ENCODE measurements around the gene DYNC2H1. TPM values are rescaled to one million over a fixed set of nuclear protein-coding genes. Genes with fewer than 3 reads are reported as not detected.

Gene DYNC2H1
- total RNA-seq, 2 donors from 2014 or later: 2.1 to 2.8 TPM

DNA sequence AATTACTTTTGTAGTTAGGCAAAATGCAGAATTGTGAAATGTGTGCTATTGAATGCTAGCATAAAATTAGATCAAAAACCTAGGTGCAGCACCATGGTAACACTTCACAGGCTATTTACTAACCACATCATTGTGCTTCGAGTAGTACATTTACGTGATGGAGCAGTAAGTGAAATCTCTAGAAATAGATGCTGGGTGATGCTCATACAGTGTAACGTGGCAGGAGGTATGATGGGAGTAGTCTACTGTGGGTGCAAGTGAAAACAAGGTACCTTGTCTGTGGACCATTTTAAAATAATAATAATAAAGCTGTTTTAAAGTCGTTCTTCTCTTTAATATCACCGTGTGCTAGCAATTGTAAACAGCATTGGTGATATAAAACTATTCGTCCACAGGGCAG is 132.3 kb downstream of the DYNC2H1 start:
- DNase-seq: no peak
- no peak for TF ChIP-seq CTCF (IDR thresholded peaks at IDR 0.05)
- H3K9ac ChIP-seq (ENCODE audit: low read depth in 2 of 2, low read length in 2 of 2): no peak overlapping the region
- H3K27me3 ChIP-seq: no peaks in the 10 kb centered on the region
- no peaks in the 10 kb centered on the region for H3K4me1 ChIP-seq
- H3K36me3 ChIP-seq: no peaks in the 10 kb centered on the region
- no peak overlapping the region for H3K4me3 ChIP-seq
- H3K9me3 ChIP-seq: no peaks in the 10 kb centered on the region
- intact Hi-C loops (cut with DNase I): no loop called here
- no peak overlapping the region for H3K27ac ChIP-seq

GRCh38 chr11:103254123-103254522 is 144.9 kb downstream of the DYNC2H1 start:
- Histone ChIP-seq H3K36me3 (no peaks in the 10 kb centered on the region), H3K9ac (ENCODE audit: low read depth in 2 of 2, low read length in 2 of 2) (no peak overlapping the region), H3K4me3 (no peak overlapping the region), H3K27ac (no peak overlapping the region), H3K9me3 (no peaks in the 10 kb centered on the region), H3K27me3 (no peaks in the 10 kb centered on the region), H3K4me1 (no peaks in the 10 kb centered on the region)
- no peak for TF ChIP-seq CTCF (IDR thresholded peaks at IDR 0.05)
- no peak for DNase-seq
- intact Hi-C loops (cut with DNase I): no loop called here

GRCh38 chr11:103257360-103257759 is 148.1 kb downstream of the DYNC2H1 start:
- DNase-seq: no peak
- intact Hi-C loops (cut with DNase I): no loop called here
- H3K36me3 ChIP-seq: no peaks in the 10 kb centered on the region

DNA sequence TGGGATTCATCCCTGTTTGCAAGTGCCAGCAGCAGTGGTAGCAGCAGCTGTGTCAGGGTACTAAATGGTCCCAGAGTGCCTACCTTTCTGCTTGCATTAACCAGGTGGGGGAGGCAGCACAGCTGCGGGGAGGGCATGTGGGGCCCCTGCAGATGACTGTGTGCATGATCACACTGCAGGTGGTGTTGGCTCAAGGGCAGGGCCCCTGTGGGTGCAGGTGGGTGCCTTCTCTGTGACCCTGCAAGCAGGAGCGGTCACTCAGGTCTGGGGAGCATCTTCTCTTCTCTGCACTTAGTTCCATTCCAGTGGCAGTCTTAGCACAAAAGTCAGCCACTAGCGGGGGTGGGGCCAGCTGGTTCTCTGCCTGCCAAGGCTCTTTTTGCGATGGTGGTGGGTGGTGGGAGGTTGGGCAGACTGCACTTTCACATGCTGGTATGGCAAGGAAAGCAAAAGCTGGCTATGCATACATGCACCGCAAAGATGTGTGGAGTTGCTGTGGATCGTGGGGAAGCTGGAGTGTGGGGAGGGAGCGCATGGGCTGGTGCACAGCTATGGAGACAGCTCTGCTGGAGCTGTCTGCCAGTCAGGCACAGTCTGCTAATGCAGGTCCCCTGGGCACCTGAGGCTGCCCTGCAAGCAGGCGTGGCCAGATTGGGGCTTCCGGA is 157.1 kb downstream of the DYNC2H1 start:
- Histone ChIP-seq H3K27me3 (no peaks in the 10 kb centered on the region), H3K27ac (no peak overlapping the region), H3K36me3 (no peaks in the 10 kb centered on the region), H3K4me1 (no peaks in the 10 kb centered on the region), H3K9ac (ENCODE audit: low read depth in 2 of 2, low read length in 2 of 2) (no peak overlapping the region), H3K9me3 (no peaks in the 10 kb centered on the region), H3K4me3 (no peak overlapping the region)
- DNase-seq: no peak
- no peak for TF ChIP-seq CTCF (IDR thresholded peaks at IDR 0.05)
- intact Hi-C loops (cut with DNase I): no loop called here

More at GRCh38 chr11:103257360-103257759, 148.1 kb downstream of the DYNC2H1 start:
- TF ChIP-seq CTCF (IDR thresholded peaks at IDR 0.05): no peak
- no peaks in the 10 kb centered on the region for H3K27me3 ChIP-seq
- no peak overlapping the region for H3K27ac ChIP-seq
- no peak overlapping the region for H3K4me3 ChIP-seq
- H3K4me1 ChIP-seq: no peaks in the 10 kb centered on the region
- H3K9me3 ChIP-seq: no peaks in the 10 kb centered on the region
- H3K9ac ChIP-seq (ENCODE audit: low read depth in 2 of 2, low read length in 2 of 2): no peak overlapping the region

- Histone ChIP-seq H3K9ac (ENCODE audit: low read depth in 2 of 2, low read length in 2 of 2) (no peak overlapping the region), H3K9me3 (no peaks in the 10 kb centered on the region), H3K36me3 (no peaks in the 10 kb centered on the region), H3K27ac (no peak overlapping the region), H3K4me1 (no peaks in the 10 kb centered on the region), H3K4me3 (no peak overlapping the region), H3K27me3 (no peaks in the 10 kb centered on the region)
- intact Hi-C loops (cut with DNase I): no loop called here
- TF ChIP-seq CTCF (IDR thresholded peaks at IDR 0.05): no peak
- no peak for DNase-seq
Measured at GRCh38 chr11:103272876-103273275, 163.7 kb downstream of the DYNC2H1 start.
